GM21515 (cell line): ENCODE measurements around the gene MPP1.

Experiments used
- ATAC-seq: cut with Tn5 transposase; IDR thresholded peaks from one replicate; pipeline ENCODE4 v1.9.1; 2021; ENCODE audit not compliant: unreplicated experiment

Gene MPP1

DNA sequence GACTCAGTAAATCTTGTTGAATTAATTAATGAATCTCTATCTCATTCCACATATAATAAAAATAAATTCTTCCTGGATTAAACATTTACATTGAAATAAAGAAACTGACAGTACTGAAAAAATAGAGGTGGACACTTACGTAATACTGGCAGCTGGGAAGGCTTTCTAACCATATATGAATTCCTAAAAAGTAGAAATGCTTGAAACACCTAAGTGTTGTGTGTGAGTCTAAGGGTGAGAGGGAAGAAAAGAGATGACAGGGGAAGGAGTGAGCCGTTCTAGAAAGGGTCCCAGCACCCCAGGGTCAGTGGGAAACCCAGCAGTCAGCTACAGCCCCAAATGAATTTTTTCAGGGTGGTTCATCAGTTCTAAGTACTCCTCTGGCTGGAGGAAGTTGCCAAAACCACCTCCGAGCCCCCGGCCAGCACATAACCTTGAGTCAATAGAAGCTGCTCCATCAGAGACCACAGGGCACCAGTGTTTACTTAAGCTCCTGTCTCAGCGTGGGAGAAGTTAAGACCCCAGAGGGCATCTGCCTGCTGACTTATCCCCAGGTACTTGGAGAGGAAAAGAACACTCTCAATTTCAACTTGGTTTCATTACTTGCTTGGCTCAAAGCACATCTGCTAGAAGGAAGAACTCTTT is 72.7 kb downstream of the MPP1 start:
- no peak for ATAC-seq

DNA sequence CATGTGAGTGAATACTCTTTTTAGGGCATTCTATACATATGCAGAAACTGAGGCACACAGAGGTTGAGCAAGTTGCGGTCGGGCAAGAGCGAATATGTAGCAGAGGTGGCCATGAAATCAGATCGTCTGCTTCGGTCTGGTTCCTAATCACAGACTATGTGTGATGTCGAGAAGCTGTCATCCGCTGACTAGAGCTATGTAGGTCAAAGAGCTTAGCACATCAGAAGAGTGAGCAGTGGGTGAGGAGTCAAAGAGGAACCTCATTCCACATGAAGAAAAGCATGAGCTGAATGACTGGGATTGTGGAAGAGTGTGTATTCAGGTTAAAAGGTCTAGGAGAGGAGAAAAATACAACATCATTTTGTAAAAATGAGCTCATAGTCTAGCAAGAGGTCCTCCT is 73.4 kb downstream of the MPP1 start:
- ATAC-seq, result no peak

DNA sequence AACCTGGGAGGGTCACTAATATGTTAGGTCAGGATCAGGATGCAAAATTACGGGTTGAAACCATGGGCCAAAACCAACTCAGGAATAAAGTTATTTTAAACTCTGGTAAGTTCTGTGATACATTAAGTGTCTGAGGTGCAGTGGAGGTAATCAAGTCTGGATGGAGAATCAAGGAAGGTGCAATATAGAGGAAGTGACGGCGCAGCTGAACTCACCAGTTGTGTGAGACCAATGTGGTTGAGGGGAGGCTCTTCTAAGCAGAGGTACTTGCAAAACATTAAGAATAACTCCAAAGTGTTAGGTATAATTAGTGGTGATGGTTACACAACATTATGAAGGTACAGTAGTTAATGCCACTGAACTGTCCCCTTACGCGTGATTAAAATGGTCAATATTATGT is 74.1 kb downstream of the MPP1 start:
- no peak for ATAC-seq

DNA sequence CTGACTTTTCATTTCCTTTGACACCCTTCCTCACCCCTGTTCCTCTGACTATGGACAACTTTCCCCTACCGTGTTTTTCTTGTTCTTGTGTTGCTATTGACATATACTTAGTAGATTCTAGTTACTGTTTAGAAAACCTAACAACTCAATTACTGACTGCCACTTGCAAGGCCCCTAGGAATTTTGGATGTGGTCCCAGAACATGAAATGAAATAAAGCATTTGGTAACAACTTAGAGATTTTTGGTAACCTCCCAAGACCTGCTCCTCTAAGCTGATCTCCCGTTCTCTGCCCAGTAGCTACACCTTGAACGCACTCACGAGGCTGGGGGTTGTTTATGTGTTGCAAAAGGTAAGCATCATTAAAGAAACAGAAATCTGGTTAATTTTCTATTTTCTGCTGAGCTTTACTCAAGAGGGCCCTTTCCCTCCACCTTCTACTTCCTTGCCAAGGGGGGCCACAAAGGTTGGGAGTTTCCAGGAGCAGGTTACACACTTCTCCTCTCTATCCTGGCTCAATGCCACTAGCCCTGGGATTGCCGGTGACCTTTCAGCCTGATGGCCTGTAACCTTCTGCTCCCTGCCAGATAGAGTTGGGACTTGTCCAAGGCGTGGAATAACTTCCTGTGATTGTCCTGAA is 74.9 kb downstream of the MPP1 start:
- ATAC-seq, result no peak

DNA sequence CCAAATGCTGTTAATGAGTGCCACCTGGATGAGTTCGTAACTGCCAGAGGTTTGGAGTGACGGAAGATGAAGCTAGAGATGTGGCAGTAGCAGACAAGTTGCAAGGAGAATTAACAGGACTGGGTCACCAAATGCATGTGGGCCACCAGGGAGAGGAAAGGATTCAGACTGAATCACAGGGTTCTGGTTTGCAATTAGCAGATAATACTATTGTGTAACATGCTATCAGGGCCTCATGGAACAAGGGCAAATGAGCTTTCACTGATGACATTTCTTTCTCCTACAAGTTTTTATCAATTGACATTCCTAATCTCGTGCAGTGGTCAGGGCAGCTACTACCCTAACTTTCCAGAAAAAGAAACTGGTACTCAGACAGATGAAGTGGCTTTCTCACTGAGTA is 75.8 kb downstream of the MPP1 start:
- ATAC-seq, result no peak
